GM12873 (cell line): Measurements from ENCODE around the gene NCOA5.

Experiments used
- CTCF ChIP-seq: IDR thresholded peaks from 2 replicates; pipeline ENCODE4 v1.5.1; 2012; ENCODE audit warnings: low read depth, mild to moderate bottlenecking, moderate library complexity, low read length, control low read depth; ENCODE audit not compliant: insufficient read depth; ENCODE audit errors: missing control alignments

The NCOA5 gene

GRCh38 chr20:46089417-46090388 is at the start of gene NCOA5:
Gene NCOA5 (minus strand): TSS chr20:46089962. CDS start chr20:46079424, 10,538 bp downstream.
- no peak for TF ChIP-seq CTCF

GRCh38 chr20:46139266-46139889 is 49.6 kb upstream of the NCOA5 start:
- TF ChIP-seq CTCF: no peak

- TF ChIP-seq CTCF: no peak
Measured at GRCh38 chr20:46137816-46138215, 48.1 kb upstream of the NCOA5 start.

- no peak for TF ChIP-seq CTCF
Measured at GRCh38 chr20:46135856-46136633, 46.3 kb upstream of the NCOA5 start.

- no peak for TF ChIP-seq CTCF
Measured at GRCh38 chr20:46134716-46135115, 45.0 kb upstream of the NCOA5 start.

GRCh38 chr20:46133886-46134654 is 44.3 kb upstream of the NCOA5 start:
- TF ChIP-seq CTCF: no peak
